Measurements from ENCODE around the gene ARAP1.
A peak's percentile ranks its signal among the peaks of the same experiment; 100 is the strongest.

Gene ARAP1

GRCh38 chr11:72741849-72742512, 10.2 kb downstream of the ARAP1 start:
- no peak for DNase-seq

GRCh38 chr11:72741429-72741833, 10.8 kb downstream of the ARAP1 start:
- no peak for DNase-seq

- no peak for DNase-seq
Measured at GRCh38 chr11:72740562-72741428, 11.4 kb downstream of the ARAP1 start.

- DNase-seq = no peak
Measured at GRCh38 chr11:72740060-72740424, 12.2 kb downstream of the ARAP1 start.

- DNase-seq = no peak
Measured at GRCh38 chr11:72739240-72740059, 12.8 kb downstream of the ARAP1 start.

- DNase-seq = no peak
Measured at GRCh38 chr11:72738199-72739141, 13.7 kb downstream of the ARAP1 start.

GRCh38 chr11:72737336-72737735, 14.9 kb downstream of the ARAP1 start:
- no peak for DNase-seq

GRCh38 chr11:72736452-72737069, 15.6 kb downstream of the ARAP1 start:
- no peak for DNase-seq

- DNase-seq = no peak
Measured at GRCh38 chr11:72735495-72736027, 16.6 kb downstream of the ARAP1 start.

GRCh38 chr11:72732329-72732728, 19.9 kb downstream of the ARAP1 start:
- DNase-seq = no peak

GRCh38 chr11:72730737-72731136, 21.5 kb downstream of the ARAP1 start:
- no peak for DNase-seq

GRCh38 chr11:72730243-72730642, 22.0 kb downstream of the ARAP1 start:
- DNase-seq = no peak

- no peak for DNase-seq
Measured at GRCh38 chr11:72727521-72727920, 24.7 kb downstream of the ARAP1 start.

GRCh38 chr11:72726266-72727220, 25.7 kb downstream of the ARAP1 start:
- no peak for DNase-seq

GRCh38 chr11:72725724-72726028, 26.5 kb downstream of the ARAP1 start:
- DNase-seq = no peak

GRCh38 chr11:72724851-72725723, 27.1 kb downstream of the ARAP1 start:
- peak; percentile 86 for DNase-seq

GRCh38 chr11:72724021-72724551, 28.1 kb downstream of the ARAP1 start:
- DNase-seq = no peak

GRCh38 chr11:72723508-72723907, 28.7 kb downstream of the ARAP1 start:
- DNase-seq = no peak

GRCh38 chr11:72722050-72722748, 30.0 kb downstream of the ARAP1 start:
- DNase-seq = peak; percentile 91

Data from DMS79 (cell line).